ENCODE results near the gene SART3. TPM values are rescaled to one million over a fixed set of nuclear protein-coding genes. Genes with fewer than 3 reads are reported as not detected.
A peak's percentile ranks its signal among the peaks of the same experiment; 100 is the strongest.

Gene SART3
- total and polyA plus RNA-seq, 2 of the 13 experiments (the other 11 are each of a cell fraction or from before 2014, with no cell fraction given), result 16.1 to 69.9 TPM

GRCh38 chr12:108594960-108595710 is 34.2 kb upstream of the SART3 start:
- Histone ChIP-seq H3K36me3 (replicated peaks in 1 of 2; ENCODE audit: control insufficient read depth in 1 of 2, insufficient read depth in 2 of 2, low read length in 2 of 2) (no peaks in the 10 kb centered on the region), H3K4me1 (ENCODE audit: insufficient read depth, low read length) (0 out of 2 replicates have a peak, but pooled peaks cover 8% of the 10 kb centered on the region), H3K27ac (ENCODE audit: extremely low read length, insufficient read depth, low read length) (no peak overlapping the region), H3K9me3 (ENCODE audit: low read length) (no peaks in the 10 kb centered on the region), H3K9ac (ENCODE audit: insufficient read depth, low read depth, low read length) (no peak overlapping the region), H3K79me2 (ENCODE audit: insufficient read depth, low read length) (no peaks in the 10 kb centered on the region), H3K4me3 (replicated peaks in 1 of 3; ENCODE audit: insufficient read depth in 1 of 3, low read depth in 2 of 3, low read length in 3 of 3) (no peak overlapping the region), H4K20me1 (ENCODE audit: insufficient read depth, low read length) (no peaks in the 10 kb centered on the region), H3K4me2 (ENCODE audit: low read depth, low read length) (no peak overlapping the region), H2AFZ (ENCODE audit: low read length) (no peak overlapping the region), H3K27me3 (ENCODE audit: control insufficient read depth in 1 of 2, insufficient read depth in 2 of 2, low read length in 2 of 2) (peaks cover 8 to 31% of the 10 kb centered on the region in 2 experiments)
- POLR2A ChIA-PET, result no interaction called here
- CTCF ChIA-PET (ENCODE audit: low intra/inter-chr PET ratio, low total read pairs), result no interaction called here
- ATAC-seq (no peak), DNase-seq (ENCODE audit: low spot score) (no peak), FAIRE-seq (peak; percentile 51)
- no TSS peak for BruUV-seq (replicated peaks)
- WGBS (ENCODE audit: low lambda C conversion rate), result 78% methylated on average over 7 of the region's 7 CpGs
- intact Hi-C loops (cut with micrococcal nuclease; ENCODE audit: unreplicated experiment), result no loop called here
- in situ Hi-C loops (cut with HindIII; ENCODE audit: extremely low pct_ligation_motif_present, low pct_unique_long_range_greater_than_20kb), result no loop called here
- TF ChIP-seq ZHX1 (CRISPR knock-in tag; IDR thresholded peaks at IDR 0.05; ENCODE audit: low read depth) (no peak), FOXP1 (IDR thresholded peaks at IDR 0.05) (0 out of 2 replicates have a peak, but pooled peaks have one; percentile 48), FOXP1 (CRISPR knock-in tag; IDR thresholded peaks at IDR 0.05) (no peak), PRDM15 (CRISPR knock-in tag; IDR thresholded peaks at IDR 0.05) (no peak), SNAPC5 (CRISPR knock-in tag; IDR thresholded peaks at IDR 0.05; ENCODE audit: borderline replicate concordance) (no peak), ETS1 (CRISPR knock-in tag; IDR thresholded peaks at IDR 0.05) (no peak), RAD51 (IDR thresholded peaks at IDR 0.05; ENCODE audit: borderline replicate concordance) (peak; percentile 23; the same call in 1 of the 2 replicates), HDAC2 (CRISPR knock-in tag; IDR thresholded peaks at IDR 0.05) (no peak), ZNF629 (CRISPR knock-in tag; conservative IDR thresholded peaks at IDR 0.05) (peak; percentile 57), LCORL (IDR thresholded peaks at IDR 0.05) (no peak), LCORL (CRISPR knock-in tag; IDR thresholded peaks at IDR 0.05) (no peak), ZEB1 (IDR thresholded peaks at IDR 0.05; ENCODE audit: insufficient replicate concordance, low read depth) (no peak), NR3C1 (CRISPR knock-in tag; IDR thresholded peaks at IDR 0.05) (no peak), ZNF232 (CRISPR knock-in tag; IDR thresholded peaks at IDR 0.05; ENCODE audit: borderline replicate concordance) (no peak), ZFP62 (CRISPR knock-in tag; IDR thresholded peaks at IDR 0.05) (no peak), ZBTB3 (CRISPR knock-in tag; IDR thresholded peaks at IDR 0.05; ENCODE audit: borderline replicate concordance, low read depth) (no peak)

All from HepG2 (cell line).